NCI-H187 (cell line): ENCODE measurements around the gene CSMD2.

Source experiments
- DNase-seq, 2 experiments: peaks; one replicate each; lab custom pipeline; 2025; lab: John Stamatoyannopoulos, UW

Gene CSMD2

GRCh38 chr1:33819290-33819912 lies 345.6 kb downstream of the CSMD2 start:
- DNase-seq, result no peak

- DNase-seq, result peak in 1 of 2 experiments; percentile 38
Measured at GRCh38 chr1:33818071-33818470, 347.0 kb downstream of the CSMD2 start.

- DNase-seq, result no peak
Measured at GRCh38 chr1:33815061-33815460, 350.0 kb downstream of the CSMD2 start.

- DNase-seq, result no peak
Measured at GRCh38 chr1:33814166-33814565, 350.9 kb downstream of the CSMD2 start.

GRCh38 chr1:33810571-33810970 lies 354.5 kb downstream of the CSMD2 start:
- no peak for DNase-seq

GRCh38 chr1:33805988-33806387 lies 359.0 kb downstream of the CSMD2 start:
- DNase-seq, result no peak

- DNase-seq, result no peak
Measured at GRCh38 chr1:33802268-33802667, 362.8 kb downstream of the CSMD2 start.

GRCh38 chr1:33797849-33798248 lies 367.2 kb downstream of the CSMD2 start:
- no peak for DNase-seq

- DNase-seq, result no peak
Measured at GRCh38 chr1:33792651-33793050, 372.4 kb downstream of the CSMD2 start.

- DNase-seq, result no peak
Measured at GRCh38 chr1:33792216-33792615, 372.8 kb downstream of the CSMD2 start.

GRCh38 chr1:33791251-33791650 lies 373.8 kb downstream of the CSMD2 start:
- DNase-seq, result no peak

GRCh38 chr1:33790577-33790976 lies 374.5 kb downstream of the CSMD2 start:
- no peak for DNase-seq

- no peak for DNase-seq
Measured at GRCh38 chr1:33784876-33785275, 380.2 kb downstream of the CSMD2 start.

GRCh38 chr1:33782776-33783175 lies 382.3 kb downstream of the CSMD2 start:
- no peak for DNase-seq

GRCh38 chr1:33781652-33782051 lies 383.4 kb downstream of the CSMD2 start:
- no peak for DNase-seq

GRCh38 chr1:33777337-33777736 lies 387.7 kb downstream of the CSMD2 start:
- no peak for DNase-seq

- DNase-seq, result no peak
Measured at GRCh38 chr1:33768821-33769220, 396.2 kb downstream of the CSMD2 start.

- no peak for DNase-seq
Measured at GRCh38 chr1:33768106-33768505, 396.9 kb downstream of the CSMD2 start.

- no peak for DNase-seq
Measured at GRCh38 chr1:33764149-33764548, 400.9 kb downstream of the CSMD2 start.

GRCh38 chr1:33763406-33763805 lies 401.6 kb downstream of the CSMD2 start:
- no peak for DNase-seq

GRCh38 chr1:33762962-33763361 lies 402.1 kb downstream of the CSMD2 start:
- DNase-seq, result no peak

- DNase-seq, result no peak
Measured at GRCh38 chr1:33762109-33762830, 402.8 kb downstream of the CSMD2 start.

- DNase-seq, result no peak
Measured at GRCh38 chr1:33758698-33759097, 406.3 kb downstream of the CSMD2 start.
